Ascending aorta (tissue), 2 donors: ENCODE results near the gene TLE3. TPM values are rescaled to one million over a fixed set of nuclear protein-coding genes. Genes with fewer than 3 reads are reported as not detected.

Experiments used
- DNase-seq, 2 donors: peaks; one replicate each; pipeline ENCODE4 v3.0.0-alpha.2; 2019; ENCODE audit warnings: low spot score in 2 of 2
- H3K27ac ChIP-seq, 2 donors: fragments of 200-600 bp; sonication (generic); one replicate each; pipeline ENCODE4 v1.5.1; 2016 to 2017; ENCODE audit warnings: mild to moderate bottlenecking in 1 of 2
- H3K27me3 ChIP-seq: fragments of 200-600 bp; sonication (generic); one replicate; pipeline ENCODE4 v1.5.1; 2017
- H3K36me3 ChIP-seq, 2 donors: fragments of 200-600 bp; sonication (generic); one replicate each; pipeline ENCODE4 v1.5.1; 2016
- H3K4me1 ChIP-seq, 2 donors: fragments of 200-600 bp; sonication (generic); one replicate each; pipeline ENCODE4 v1.5.1; 2016 to 2017; ENCODE audit warnings: mild to moderate bottlenecking in 1 of 2
- H3K4me3 ChIP-seq, 2 donors: fragments of 200-600 bp; sonication (generic); one replicate each; pipeline ENCODE4 v1.5.1; 2016 to 2017; ENCODE audit warnings: mild to moderate bottlenecking in 1 of 2
- H3K9me3 ChIP-seq, 2 donors: fragments of 200-600 bp; sonication (generic); one replicate each; pipeline ENCODE4 v1.5.1; 2016
- intact Hi-C: fragments of 100-400 bp; cut with DNase I; formaldehyde crosslinking; loops from one replicate; pipeline ENCODE4 v1.15.1; 2023
- total RNA-seq: library from RNA; depleted of rRNA; stranded (reverse); fragments of >200 nt; gene quantifications from one replicate; pipeline ENCODE4 v1.1.0, GENCODE V29; 2016
- TF ChIP-seq, protein P1 (sequence below), 3 experiments: fragments of 200-600 bp in 2 of 3; fragments of 450-650 bp in 1 of 3; sonication (generic) in 2 of 3; IDR thresholded peaks; one replicate each; pipeline ENCODE4 v1.5.1; 2016 to 2019; ENCODE audit warnings: antibody characterized with exemption in 3 of 3, mild to moderate bottlenecking in 1 of 3, moderate library complexity in 1 of 3

TLE3 gene
- total RNA-seq, 1 donor from 2014 or later = 76.4 TPM

DNA sequence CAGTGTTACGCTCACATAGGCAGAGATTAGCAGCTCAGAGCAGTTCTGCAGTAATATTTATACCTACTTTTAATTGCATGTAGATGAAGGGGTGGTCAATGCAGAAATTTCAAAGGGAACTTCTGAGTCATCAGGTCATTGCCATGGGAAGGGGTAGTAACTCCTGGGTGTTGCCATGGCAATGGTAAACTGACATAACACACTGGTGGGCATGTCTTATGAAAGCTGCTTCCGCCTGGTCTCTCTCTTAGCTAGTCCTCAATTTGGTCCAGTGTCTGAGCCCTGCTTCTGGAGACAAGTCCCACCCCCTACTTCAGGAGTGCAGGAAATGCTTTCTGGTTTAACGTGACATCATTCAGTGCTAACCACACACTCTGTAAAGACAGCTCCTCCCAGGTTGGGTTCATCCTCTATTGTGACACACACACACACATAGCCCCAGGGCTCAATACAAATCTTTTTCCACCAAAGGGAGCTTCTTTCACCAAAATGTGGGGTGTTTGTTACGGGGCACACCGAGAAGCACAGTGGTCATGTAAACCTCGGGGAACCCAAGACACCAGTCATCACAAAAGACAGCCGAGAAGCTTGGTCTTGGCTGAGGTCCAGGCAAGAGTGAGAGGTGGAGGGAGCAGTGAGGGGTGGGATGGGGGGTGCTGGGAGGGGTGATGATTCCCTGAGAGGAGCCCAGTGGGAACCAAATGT, 74.5 kb downstream of the TLE3 start:
- Histone ChIP-seq H3K27me3 (no peaks in the 10 kb centered on the region), H3K9me3 (no peaks in the 10 kb centered on the region), H3K4me1 (peaks cover 4 to 26% of the 10 kb centered on the region in 2 donors), H3K27ac (peak overlapping the region; percentile 47 to 73), H3K4me3 (no peak overlapping the region), H3K36me3 (no peaks in the 10 kb centered on the region)
- DNase-seq = no peak
- intact Hi-C loops = loop anchor here (2.0 kb wide), 1 partner anchor 40 kb away; no protein-coding TSS in a partner anchor
- TF ChIP-seq, protein P1, sequence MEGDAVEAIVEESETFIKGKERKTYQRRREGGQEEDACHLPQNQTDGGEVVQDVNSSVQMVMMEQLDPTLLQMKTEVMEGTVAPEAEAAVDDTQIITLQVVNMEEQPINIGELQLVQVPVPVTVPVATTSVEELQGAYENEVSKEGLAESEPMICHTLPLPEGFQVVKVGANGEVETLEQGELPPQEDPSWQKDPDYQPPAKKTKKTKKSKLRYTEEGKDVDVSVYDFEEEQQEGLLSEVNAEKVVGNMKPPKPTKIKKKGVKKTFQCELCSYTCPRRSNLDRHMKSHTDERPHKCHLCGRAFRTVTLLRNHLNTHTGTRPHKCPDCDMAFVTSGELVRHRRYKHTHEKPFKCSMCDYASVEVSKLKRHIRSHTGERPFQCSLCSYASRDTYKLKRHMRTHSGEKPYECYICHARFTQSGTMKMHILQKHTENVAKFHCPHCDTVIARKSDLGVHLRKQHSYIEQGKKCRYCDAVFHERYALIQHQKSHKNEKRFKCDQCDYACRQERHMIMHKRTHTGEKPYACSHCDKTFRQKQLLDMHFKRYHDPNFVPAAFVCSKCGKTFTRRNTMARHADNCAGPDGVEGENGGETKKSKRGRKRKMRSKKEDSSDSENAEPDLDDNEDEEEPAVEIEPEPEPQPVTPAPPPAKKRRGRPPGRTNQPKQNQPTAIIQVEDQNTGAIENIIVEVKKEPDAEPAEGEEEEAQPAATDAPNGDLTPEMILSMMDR (IDR thresholded peaks at IDR 0.05) = no peak

DNA sequence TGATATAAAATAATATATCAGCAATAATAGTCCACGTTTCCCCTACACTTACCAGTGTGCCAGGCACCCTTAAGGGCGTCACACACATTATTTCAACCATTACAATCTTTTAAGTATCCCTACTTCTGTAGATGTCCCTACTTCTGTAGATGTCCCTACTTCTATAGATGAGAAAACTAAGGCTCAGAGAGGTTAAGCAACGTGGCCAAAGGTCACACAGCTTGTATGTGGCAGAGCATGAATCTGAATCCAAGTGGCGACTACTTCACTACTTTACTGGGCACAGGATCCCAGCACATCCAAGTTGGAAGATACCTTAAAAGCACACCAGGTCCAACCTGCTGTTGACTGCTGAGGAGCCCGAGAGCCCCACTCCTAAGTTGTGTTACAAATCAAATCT, 77.5 kb downstream of the TLE3 start:
- peaks cover 4 to 24% of the 10 kb centered on the region in 2 donors for H3K4me1 ChIP-seq
- no peak for DNase-seq
- H3K9me3 ChIP-seq = no peaks in the 10 kb centered on the region
- intact Hi-C loops = no loop called here
- no peak overlapping the region for H3K4me3 ChIP-seq
- no peak overlapping the region for H3K27ac ChIP-seq
- no peaks in the 10 kb centered on the region for H3K36me3 ChIP-seq
- TF ChIP-seq, protein P1 (IDR thresholded peaks at IDR 0.05) = no peak
- H3K27me3 ChIP-seq = no peaks in the 10 kb centered on the region

DNA sequence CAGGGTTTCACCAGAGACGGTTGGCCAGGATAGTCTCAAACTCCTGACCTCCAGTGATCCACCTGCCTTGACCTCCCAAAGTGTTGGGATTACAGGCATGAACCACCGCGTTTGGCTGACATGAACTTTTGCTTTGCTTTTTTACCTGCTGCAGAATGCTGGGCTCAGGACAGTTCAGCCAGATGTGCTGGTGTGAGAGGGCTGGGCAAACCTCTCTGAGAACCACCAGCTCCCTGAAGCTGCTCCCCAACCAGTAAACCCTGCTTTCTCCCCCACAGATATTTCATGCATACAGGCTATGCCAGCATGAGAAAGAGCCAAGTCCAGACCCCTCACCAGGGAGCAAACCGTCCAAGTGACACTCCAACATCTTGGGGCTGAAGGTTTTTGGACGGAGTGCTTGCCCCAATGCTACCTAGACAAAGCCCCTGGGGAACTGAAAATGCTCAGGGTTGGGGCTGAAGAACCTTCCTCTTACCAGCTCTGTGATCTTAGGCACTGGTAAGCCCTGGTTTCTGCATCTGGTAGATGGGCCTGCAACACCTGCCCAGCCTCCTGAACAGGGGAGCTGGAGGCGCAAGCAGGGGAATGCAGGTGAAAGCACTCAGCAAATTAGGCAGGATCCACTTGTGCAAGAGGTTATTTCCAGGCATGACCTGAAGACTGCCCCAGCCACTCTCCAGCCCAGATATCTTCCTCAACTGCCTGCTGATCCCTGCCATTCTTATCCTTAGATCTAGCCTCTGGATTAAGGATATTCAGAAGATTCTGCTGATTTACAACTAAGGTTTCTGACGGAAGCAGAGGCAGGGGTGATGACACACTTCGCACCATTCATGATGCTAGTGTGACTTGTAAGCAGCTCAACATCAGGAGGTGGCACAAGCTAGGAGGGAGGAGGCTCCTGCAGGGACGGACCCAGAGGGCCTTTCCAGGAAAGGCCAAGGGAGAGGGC, 78.8 kb downstream of the TLE3 start:
- H3K4me1 ChIP-seq = peaks cover 4 to 11% of the 10 kb centered on the region in 2 donors
- H3K27ac ChIP-seq = no peak overlapping the region
- intact Hi-C loops = no loop called here
- H3K27me3 ChIP-seq = no peaks in the 10 kb centered on the region
- TF ChIP-seq, protein P1 (IDR thresholded peaks at IDR 0.05) = no peak
- H3K9me3 ChIP-seq = no peaks in the 10 kb centered on the region
- H3K4me3 ChIP-seq = no peak overlapping the region
- no peak for DNase-seq
- no peaks in the 10 kb centered on the region for H3K36me3 ChIP-seq

DNA sequence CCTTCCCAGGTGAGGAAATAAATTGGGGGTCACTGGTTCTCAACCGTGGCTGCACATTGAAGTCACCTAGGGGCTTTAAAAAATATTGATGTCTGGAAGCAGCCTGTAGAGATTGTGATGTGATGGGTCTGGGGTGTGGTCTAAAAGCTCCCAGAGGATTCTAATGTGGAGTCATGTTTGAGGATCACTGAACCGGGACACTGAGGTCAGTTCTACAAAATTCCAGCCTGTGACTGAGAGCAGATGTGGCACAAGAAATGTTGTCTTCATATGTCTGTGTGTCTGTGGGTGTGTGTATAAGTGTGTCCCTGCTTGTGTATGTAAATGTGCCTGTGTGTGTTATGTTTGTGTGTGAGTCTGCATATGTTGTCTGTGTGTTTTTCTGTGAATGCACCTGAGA, 79.9 kb downstream of the TLE3 start:
- H3K4me1 ChIP-seq = peaks cover 0 to under 1% of the 10 kb centered on the region in 2 donors
- H3K27me3 ChIP-seq = no peaks in the 10 kb centered on the region
- intact Hi-C loops = no loop called here
- TF ChIP-seq, protein P1 (IDR thresholded peaks at IDR 0.05) = no peak
- H3K27ac ChIP-seq = no peak overlapping the region
- H3K36me3 ChIP-seq = no peaks in the 10 kb centered on the region
- no peak for DNase-seq
- H3K4me3 ChIP-seq = no peak overlapping the region
- no peaks in the 10 kb centered on the region for H3K9me3 ChIP-seq

DNA sequence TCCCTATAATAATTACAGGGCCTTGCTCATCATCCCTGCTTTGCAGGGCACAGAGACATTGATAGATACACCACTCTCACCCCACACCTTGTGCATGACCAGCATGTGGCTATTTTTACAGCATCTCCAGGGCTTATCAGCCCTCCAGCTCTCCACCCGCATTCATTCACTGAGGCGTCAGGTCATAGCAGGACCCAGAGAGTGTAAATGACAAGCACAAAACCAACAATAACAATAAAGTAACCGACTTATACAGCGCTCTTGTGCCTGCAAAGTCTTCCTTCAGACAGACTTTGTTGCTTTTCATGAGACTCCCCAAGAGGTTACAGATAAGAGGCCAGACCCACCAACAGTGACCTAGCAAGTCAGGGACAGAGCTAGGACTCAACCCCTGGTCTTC, 80.7 kb downstream of the TLE3 start:
- peak in 1 of 2 donors; percentile 25 for DNase-seq
- Histone ChIP-seq H3K4me1 (no peaks in the 10 kb centered on the region), H3K9me3 (no peaks in the 10 kb centered on the region), H3K27ac (no peak overlapping the region), H3K36me3 (no peaks in the 10 kb centered on the region), H3K27me3 (no peaks in the 10 kb centered on the region), H3K4me3 (no peak overlapping the region)
- intact Hi-C loops = no loop called here
- TF ChIP-seq, protein P1 (IDR thresholded peaks at IDR 0.05) = no peak
